HCT116 (cell line): ENCODE results near the gene SERPINB4. TPM values are rescaled to one million over a fixed set of nuclear protein-coding genes. Genes with fewer than 3 reads are reported as not detected.
A peak's percentile ranks its signal among the peaks of the same experiment; 100 is the strongest.
"Not testable (repeated sequence)": the region's sequence is repeated elsewhere in the genome, so short reads cannot be mapped to it uniquely, and the experiment has no call there.

Source experiments
- ATAC-seq: fragments of 200-7000 bp; cut with Tn5 transposase; 2 replicates; pipeline ENCODE4 v1.9.1; 2020; ENCODE audit warnings: mild to moderate bottlenecking, moderate library complexity
- BruUV-seq: library from RNA; stranded (reverse); fragments of 400-500 nt; replicated peaks from 2 replicates; lab custom pipeline; 2021; lab: Mats Ljungman, UMichigan
- CTCF ChIA-PET: fragments of 300-600 bp; sonication (Branson Sonifier 250); formaldehyde crosslinking; loops from one replicate; lab custom pipeline; 2021; ENCODE audit warnings: antibody characterized with exemption; lab: Charles Lee
- POLR2A ChIA-PET: fragments of 300-600, 350-600 bp; sonication (Branson Sonifier 250); formaldehyde crosslinking; loops from one replicate; lab custom pipeline; 2021; ENCODE audit warnings: antibody characterized with exemption; lab: Charles Lee
- RAD21 ChIA-PET, 2 experiments: fragments of 300-600 bp; sonication (Branson Sonifier 250); formaldehyde crosslinking; loops; one replicate each; lab custom pipeline; 2023; ENCODE audit warnings: low total read pairs in 2 of 2; ENCODE audit not compliant: uncharacterized antibody in 2 of 2, unreplicated experiment in 2 of 2, low non-redundant PET in 1 of 2; lab: Charles Lee
- DNase-seq: peaks from one replicate; pipeline ENCODE4 v3.0.0-alpha.2; 2010; ENCODE audit warnings: low read depth, low spot score
- H2AFZ ChIP-seq: fragments of 200-600 bp; shearing (Covaris generic), sonication (generic); 2 replicates; pipeline ENCODE4 v1.6.1; 2017; ENCODE audit warnings: low read depth, mixed run types, mixed read lengths, antibody characterized with exemption, low read length; ENCODE audit not compliant: poor library complexity, severe bottlenecking
- H3K27ac ChIP-seq: 2 replicates; pipeline ENCODE4 v1.5.1; 2012; ENCODE audit warnings: low read depth, low read length
- H3K27me3 ChIP-seq: fragments of 200-600 bp; sonication (generic); 2 replicates; pipeline ENCODE4 v1.6.1; 2016; ENCODE audit warnings: mixed run types, low read length, mixed read lengths; ENCODE audit not compliant: insufficient read depth
- H3K36me3 ChIP-seq, 2 experiments: fragments of 200-500 bp in 1 of 2; fragments of 200-600 bp in 1 of 2; sonication (Bioruptor generic) in 1 of 2; sonication (generic) in 1 of 2; 2 replicates each; pipeline versions ENCODE4 v1.5.1 to v1.6.1; 2014 to 2016; ENCODE audit warnings: low read length in 2 of 2, inconsistent platforms in 1 of 2, mixed read lengths in 1 of 2, mixed run types in 1 of 2; ENCODE audit not compliant: insufficient read depth in 2 of 2, control insufficient read depth in 1 of 2
- H3K4me1 ChIP-seq, 2 experiments: fragments of 200-600 bp in 1 of 2; sonication (generic) in 1 of 2; 2 replicates each; pipeline versions ENCODE4 v1.5.1 to v1.6.1; 2012 to 2017; ENCODE audit warnings: low read length in 2 of 2, inconsistent platforms in 1 of 2, mild to moderate bottlenecking in 1 of 2, mixed read lengths in 1 of 2, mixed run types in 1 of 2, moderate library complexity in 1 of 2; ENCODE audit not compliant: insufficient read depth in 2 of 2, control insufficient read depth in 1 of 2
- H3K4me2 ChIP-seq: fragments of 200-600 bp; sonication (generic); 2 replicates; pipeline ENCODE4 v1.6.1; 2017; ENCODE audit warnings: mixed run types, low read length, mixed read lengths
- H3K4me3 ChIP-seq, 2 experiments: fragments of 200-600 bp in 1 of 2; sonication (generic) in 1 of 2; replicated peaks in 1 of 2; 2 replicates each; pipeline ENCODE4 v1.5.1; 2011 to 2016; ENCODE audit warnings: low read length in 2 of 2, control low read depth in 1 of 2, low read depth in 1 of 2, mild to moderate bottlenecking in 1 of 2, mixed read lengths in 1 of 2, mixed run types in 1 of 2
- H3K79me2 ChIP-seq: fragments of 200-600 bp; sonication (generic); 2 replicates; pipeline ENCODE4 v1.6.1; 2017; ENCODE audit warnings: mild to moderate bottlenecking, mixed run types, low read length, moderate library complexity, mixed read lengths; ENCODE audit not compliant: insufficient read depth
- H3K9ac ChIP-seq: fragments of 200-600 bp; sonication (generic); 2 replicates; pipeline ENCODE4 v1.6.1; 2016; ENCODE audit warnings: low read length, mixed read lengths
- H3K9me2 ChIP-seq: fragments of 200-600 bp; sonication (generic), shearing (Covaris generic); 2 replicates; pipeline ENCODE4 v1.6.1; 2017; ENCODE audit warnings: mixed run types, mild to moderate bottlenecking, moderate library complexity; ENCODE audit not compliant: insufficient read depth
- H3K9me3 ChIP-seq, 2 experiments: fragments of 200-500 bp in 1 of 2; fragments of 200-600 bp in 1 of 2; sonication (Bioruptor generic) in 1 of 2; sonication (generic) in 1 of 2; 2 replicates each; pipeline ENCODE4 v1.6.1; 2014 to 2017; ENCODE audit warnings: low read length in 2 of 2, mixed read lengths in 2 of 2, inconsistent platforms in 1 of 2, low read depth in 1 of 2, mild to moderate bottlenecking in 1 of 2, mixed run types in 1 of 2, moderate library complexity in 1 of 2; ENCODE audit not compliant: control insufficient read depth in 1 of 2, insufficient read depth in 1 of 2
- H4K20me1 ChIP-seq: fragments of 200-600 bp; sonication (generic), shearing (Covaris generic); 2 replicates; pipeline ENCODE4 v1.6.1; 2017; ENCODE audit warnings: mixed run types, mild to moderate bottlenecking, moderate library complexity; ENCODE audit not compliant: insufficient read depth
- EGR1 ChIP-seq: IDR thresholded peaks from 2 replicates; pipeline ENCODE4 v1.6.1; 2012; ENCODE audit warnings: low read depth
- EZH2 ChIP-seq: fragments of 200-600 bp; sonication (generic); IDR thresholded peaks from 2 replicates; pipeline ENCODE4 v1.6.1; 2017; ENCODE audit warnings: antibody characterized with exemption, mixed run types
- FOSL1 ChIP-seq: IDR thresholded peaks from 2 replicates; pipeline ENCODE4 v1.6.1; 2012; ENCODE audit warnings: low read depth
- JUND ChIP-seq: IDR thresholded peaks from 2 replicates; pipeline ENCODE4 v1.6.1; 2012
- SP1 ChIP-seq: IDR thresholded peaks from 2 replicates; pipeline ENCODE4 v1.6.1; 2012; ENCODE audit warnings: low read depth
- YY1 ChIP-seq: IDR thresholded peaks from 2 replicates; pipeline ENCODE4 v1.6.1; 2011; ENCODE audit warnings: low read length, low read depth, moderate library complexity, mild to moderate bottlenecking; ENCODE audit not compliant: insufficient replicate concordance; ENCODE audit errors: extremely low read depth
- ZFX ChIP-seq: fragments of 450-650 bp; IDR thresholded peaks from 2 replicates; pipeline ENCODE4 v1.6.1; 2017
- intact Hi-C: fragments of 100-400 bp; cut with micrococcal nuclease; formaldehyde crosslinking; loops from 2 replicates; pipeline ENCODE4 v1.10.0; 2022
- total RNA-seq: library from RNA; stranded (reverse); gene quantifications from one replicate; pipeline ENCODE4 v1.2.1, GENCODE V29; 2021; ENCODE audit not compliant: unreplicated experiment

The SERPINB4 gene
- total RNA-seq, 1 experiment from 2014 or later = not detected

DNA sequence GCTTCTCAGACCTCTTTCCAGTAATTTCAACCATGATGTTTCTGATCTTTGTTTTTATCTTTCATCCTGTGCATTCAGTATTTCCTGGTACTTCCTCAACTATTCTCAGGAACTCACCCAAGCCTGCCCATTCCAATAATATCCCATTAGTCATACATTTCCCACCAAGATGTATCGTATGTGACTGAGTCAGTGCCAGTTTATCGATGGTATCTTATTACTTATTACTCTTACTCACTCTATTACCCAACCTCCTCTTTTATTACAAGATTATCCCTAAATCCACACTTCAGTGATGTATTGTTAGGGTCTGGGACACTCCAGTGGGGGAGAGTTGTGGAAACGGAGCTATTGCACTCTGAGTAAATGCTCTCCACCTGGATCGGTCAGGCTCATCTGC, 14.9 kb upstream of the SERPINB4 start:
- H3K9me2 ChIP-seq, H3K4me3 ChIP-seq, H3K36me3 ChIP-seq, DNase-seq, ATAC-seq, RAD21 ChIA-PET, H2AFZ ChIP-seq, H3K79me2 ChIP-seq, H3K4me1 ChIP-seq, H3K9ac ChIP-seq, H3K9me3 ChIP-seq, intact Hi-C loops, H4K20me1 ChIP-seq, CTCF ChIA-PET, H3K27ac ChIP-seq, POLR2A ChIA-PET, BruUV-seq, H3K27me3 ChIP-seq: not testable (repeated sequence)
- 0 out of 2 replicates have a peak overlapping the region, but pooled peaks have one; percentile 19 for H3K4me2 ChIP-seq
- TF ChIP-seq FOSL1 = peak; percentile 35; the same call in 1 of the 2 replicates
- TF ChIP-seq JUND = peak; percentile 27; the same call in 1 of the 2 replicates
- peak; percentile 49; the same call in 1 of the 2 replicates for TF ChIP-seq SP1

DNA sequence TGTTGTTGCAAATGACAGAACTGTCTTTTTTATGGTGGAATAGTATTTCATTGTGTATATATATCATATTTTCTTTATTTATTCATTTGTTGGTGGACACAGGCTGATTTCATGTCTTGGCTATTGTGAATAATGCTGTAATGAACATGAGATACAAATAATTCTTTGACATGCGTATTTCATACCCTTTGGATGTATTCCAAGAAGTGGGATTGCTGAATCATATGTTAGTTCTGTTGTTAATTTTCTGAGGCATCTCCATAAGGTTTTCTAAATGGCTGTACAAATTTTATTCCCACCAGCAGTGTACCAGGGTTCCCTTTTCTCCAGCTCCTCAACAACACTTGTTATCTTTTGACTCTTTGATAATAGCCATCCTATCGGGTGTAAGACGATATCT, 6.2 kb upstream of the SERPINB4 start:
- RAD21 ChIA-PET, H3K36me3 ChIP-seq, H3K9ac ChIP-seq, ATAC-seq, BruUV-seq, H2AFZ ChIP-seq, CTCF ChIA-PET, intact Hi-C loops, DNase-seq, H3K9me3 ChIP-seq, H3K9me2 ChIP-seq, H3K27me3 ChIP-seq, H3K4me3 ChIP-seq, H3K4me1 ChIP-seq, H3K4me2 ChIP-seq, H4K20me1 ChIP-seq, H3K27ac ChIP-seq, POLR2A ChIA-PET, H3K79me2 ChIP-seq: not testable (repeated sequence)

GRCh38 chr18:63648241-63648640, 4.2 kb upstream of the SERPINB4 start:
- no peaks in the 10 kb centered on the region for H3K36me3 ChIP-seq
- CTCF ChIA-PET = no interaction called here
- RAD21 ChIA-PET = no interaction called here
- intact Hi-C loops = no loop called here
- no peak overlapping the region for H3K4me2 ChIP-seq
- H3K27ac ChIP-seq = no peak overlapping the region
- H4K20me1 ChIP-seq = no peaks in the 10 kb centered on the region
- H3K27me3 ChIP-seq = no peaks in the 10 kb centered on the region
- TF ChIP-seq YY1 (no peak), ZFX (no peak), EZH2 (no peak), EGR1 (no peak)
- no peaks in the 10 kb centered on the region for H3K9me3 ChIP-seq
- POLR2A ChIA-PET = no interaction called here
- no peaks in the 10 kb centered on the region for H3K9me2 ChIP-seq
- DNase-seq (no peak), ATAC-seq (no peak)
- BruUV-seq = no TSS peak
- H3K79me2 ChIP-seq = no peaks in the 10 kb centered on the region
- H2AFZ ChIP-seq = no peak overlapping the region
- H3K4me3 ChIP-seq = no peak overlapping the region
- H3K9ac ChIP-seq = no peak overlapping the region
- no peaks in the 10 kb centered on the region for H3K4me1 ChIP-seq
